Dedifferentiated amniotic fluid mesenchymal stem cell (primary cell): ENCODE data around the gene SCARB1.

Experiments
- DNase-seq: peaks from one replicate; pipeline ENCODE4 v3.0.0-alpha.2; 2016; ENCODE audit errors: extremely low spot score

Gene SCARB1

DNA sequence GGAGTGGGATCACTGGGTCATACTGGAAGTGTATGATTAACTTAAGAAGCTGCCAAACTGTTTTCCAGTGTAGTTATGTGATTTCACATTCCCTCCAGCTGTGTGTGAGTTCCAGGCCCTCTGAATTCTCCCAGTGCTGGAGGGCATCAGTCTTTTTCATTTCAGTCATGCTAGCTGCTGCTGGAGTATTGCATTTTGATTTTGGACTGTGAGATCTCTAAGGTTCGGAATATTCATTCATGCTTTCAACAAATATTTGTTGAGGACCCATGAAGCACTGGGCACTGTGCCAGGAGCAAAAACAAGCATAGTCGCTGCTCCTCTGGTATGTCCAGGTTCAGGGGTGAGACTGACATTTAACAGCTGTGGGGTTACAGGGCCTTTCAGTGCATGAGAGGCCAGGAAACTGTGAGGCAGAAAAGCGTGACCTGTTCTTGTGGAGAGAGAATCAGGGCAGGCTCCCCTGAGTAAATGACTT, 133.2 kb downstream of the SCARB1 start:
- peak; percentile 39 for DNase-seq

DNA sequence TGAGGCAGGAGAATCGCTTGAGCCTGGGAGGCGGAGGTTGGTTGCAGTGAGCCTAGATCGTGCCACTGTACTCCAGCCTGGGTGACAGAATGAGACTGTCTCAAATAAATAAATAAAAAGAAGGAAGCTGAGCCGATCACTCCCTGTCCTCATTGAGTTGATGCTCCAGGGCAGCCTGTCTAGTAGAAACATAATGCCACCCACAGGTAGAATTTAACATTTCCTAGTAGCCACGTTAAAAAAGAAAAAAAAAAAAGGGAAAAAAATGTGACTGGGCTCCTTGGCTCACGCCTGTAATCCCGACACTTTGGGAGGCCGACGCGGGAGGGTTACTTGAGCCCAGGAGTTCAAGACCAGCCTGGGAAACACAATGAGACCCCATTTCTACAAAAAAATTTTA, 135.7 kb downstream of the SCARB1 start:
- no peak for DNase-seq

- DNase-seq, result peak; percentile 53
Observed at GRCh38 chr12:124727264-124727800, 136.3 kb downstream of the SCARB1 start.
